DMS53 treated with DMSO at 0.1 percent for 48 hours (cell line): Measurements from ENCODE around the gene LSM4.
A peak's percentile ranks its signal among the peaks of the same experiment; 100 is the strongest.
"Not testable (repeated sequence)": the region's sequence is repeated elsewhere in the genome, so short reads cannot be mapped to it uniquely, and the experiment has no call there.

ENCODE experiments used
- DNase-seq: peaks from one replicate; lab custom pipeline; 2025; ENCODE audit not compliant: unreplicated experiment; lab: John Stamatoyannopoulos, UW

The LSM4 gene

DNA sequence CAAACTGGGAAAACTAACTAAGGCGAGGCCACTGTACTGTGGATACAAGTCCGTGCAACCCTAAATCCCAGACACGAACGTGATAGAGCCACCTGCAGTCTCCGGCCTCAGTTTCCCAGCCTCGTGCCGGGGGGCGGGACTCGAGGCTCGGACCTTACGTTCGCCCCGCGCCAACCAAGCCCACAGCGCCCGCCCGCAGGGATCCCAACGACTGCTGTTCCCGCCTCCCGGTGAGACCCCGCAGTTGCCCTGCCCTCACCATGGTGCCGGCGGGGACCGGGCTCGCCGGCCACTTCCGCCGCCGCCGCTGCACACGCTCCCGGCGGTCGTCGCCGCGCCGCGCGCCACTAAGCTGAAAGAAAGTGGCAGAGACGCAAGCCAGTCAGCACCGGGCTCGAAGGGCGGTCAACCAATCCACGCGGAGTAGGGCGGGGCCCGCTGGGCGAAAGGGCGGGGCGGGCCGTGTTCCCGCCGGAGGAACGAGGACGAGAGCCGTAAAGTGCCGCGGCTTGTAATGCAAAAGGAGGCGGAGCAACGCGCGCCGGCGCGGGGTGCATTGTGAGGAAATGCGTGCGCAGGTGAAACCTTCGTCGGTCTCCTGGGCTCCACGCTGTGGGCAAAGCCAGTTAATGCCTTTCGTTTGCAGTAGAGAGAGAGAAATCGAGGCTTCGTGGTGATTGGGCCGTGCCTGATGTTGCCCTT lies at the start of gene LSM4:
LSM4 (minus strand) TSS at position 318 of the 702 bp plus-strand sequence; CDS start at position 262, 56 bp downstream.
- peak; percentile 93 for DNase-seq

- DNase-seq = no peak
Measured at GRCh38 chr19:18368504-18369222, 45.8 kb upstream of the LSM4 start.

GRCh38 chr19:18366021-18366435 lies 43.2 kb upstream of the LSM4 start:
- DNase-seq = peak; percentile 43

DNA sequence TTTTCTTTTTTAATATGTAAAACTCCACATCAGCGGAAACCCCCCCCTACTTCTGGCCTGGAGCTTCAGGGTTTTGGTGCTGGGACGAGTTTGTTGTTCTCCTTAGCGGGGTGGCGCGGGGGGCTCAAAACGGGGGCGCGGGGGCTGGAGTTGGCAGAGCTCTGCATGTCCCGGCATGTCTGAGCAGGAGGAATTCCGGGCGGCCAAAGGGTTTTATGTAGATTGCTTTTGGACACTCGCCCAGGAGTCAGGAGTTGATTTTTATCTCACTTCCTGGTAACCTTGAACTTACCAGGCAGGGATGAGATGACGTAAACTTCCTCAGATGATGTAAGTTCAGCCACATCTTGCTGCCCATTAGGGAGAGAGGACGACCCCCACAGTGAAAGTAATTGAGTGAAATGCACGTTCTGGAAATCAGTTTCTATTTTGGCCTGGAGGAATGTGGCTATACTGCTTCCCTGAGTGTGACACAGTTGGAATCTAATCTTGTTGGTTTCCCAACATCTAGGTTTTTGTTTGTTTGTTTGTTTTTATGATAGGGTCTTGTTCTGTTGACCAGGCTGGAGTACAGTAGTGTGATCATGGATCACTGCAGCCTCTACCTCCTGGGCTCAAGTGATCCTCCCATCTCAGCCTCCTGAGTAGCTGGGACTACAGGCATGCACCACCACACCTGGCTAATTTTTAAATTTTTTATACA lies 42.1 kb upstream of the LSM4 start:
- DNase-seq = peak; percentile 80

DNA sequence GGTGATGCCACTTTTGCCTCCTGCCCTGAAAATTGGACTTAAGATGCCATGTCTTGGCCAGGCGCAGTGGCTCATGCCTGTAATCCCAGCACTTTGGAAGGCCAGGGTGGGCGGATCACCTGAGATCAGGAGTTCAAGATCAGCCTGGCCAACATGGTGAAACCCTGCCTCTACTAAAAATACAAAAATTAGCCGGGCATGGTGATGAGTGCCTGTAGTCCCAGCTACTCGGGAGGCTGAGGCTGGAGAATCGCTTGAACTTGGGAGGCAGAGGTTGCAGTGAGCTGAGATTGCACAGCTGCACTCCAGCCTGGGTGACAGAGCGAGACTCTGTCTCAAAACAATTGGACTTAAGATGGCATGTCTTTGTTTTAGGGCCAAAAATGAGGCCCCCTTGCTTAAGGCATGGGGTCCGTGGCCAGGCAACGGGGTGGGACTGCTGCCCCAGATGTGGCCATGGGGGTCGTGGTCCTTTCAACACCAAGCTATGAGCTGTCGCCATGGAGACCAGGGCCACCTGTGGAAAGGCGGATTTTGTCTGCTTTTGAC lies 41.5 kb upstream of the LSM4 start:
- not testable (repeated sequence) for DNase-seq

DNA sequence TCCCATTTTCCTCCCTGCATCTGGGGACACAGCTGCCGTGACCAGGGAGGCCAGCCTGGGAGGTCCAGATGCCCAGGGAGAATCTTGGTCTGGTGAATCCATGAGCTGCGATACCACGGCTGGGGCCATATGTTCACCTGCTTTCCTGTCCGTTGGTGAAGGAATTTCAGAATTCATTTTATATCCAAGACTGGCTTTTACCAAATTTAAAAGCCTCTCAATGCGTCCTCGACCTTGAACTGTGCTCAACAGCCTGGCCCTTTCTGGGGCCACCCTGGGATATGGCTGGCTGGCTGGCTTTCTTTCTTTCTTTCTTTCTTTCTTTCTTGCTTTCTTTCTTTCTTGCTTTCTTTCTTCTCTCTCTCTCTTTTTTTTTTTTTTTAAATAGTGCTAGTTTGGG lies 40.9 kb upstream of the LSM4 start:
- no peak for DNase-seq

- DNase-seq = no peak
Measured at GRCh38 chr19:18362934-18363542, 40.2 kb upstream of the LSM4 start.

GRCh38 chr19:18361646-18362045 lies 38.8 kb upstream of the LSM4 start:
- no peak for DNase-seq

DNA sequence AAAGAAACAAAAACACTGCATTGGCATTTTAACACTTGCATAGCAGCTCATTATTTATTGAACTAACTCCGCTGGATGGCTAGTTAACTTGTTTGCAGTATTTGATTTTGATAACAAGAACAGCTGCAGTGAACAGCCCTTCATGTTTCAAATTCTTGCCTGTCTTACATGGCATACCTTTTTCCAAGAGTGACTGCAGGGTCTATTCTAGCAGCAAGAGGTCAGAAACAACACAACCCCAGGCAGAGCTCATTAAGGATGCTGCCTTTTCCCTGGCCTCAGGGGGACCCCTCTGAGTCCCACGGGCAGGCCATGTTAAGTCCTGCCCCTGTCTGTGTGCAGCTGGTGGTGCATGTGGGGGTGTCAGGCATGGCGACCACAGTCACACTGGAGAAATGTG lies 34.2 kb upstream of the LSM4 start:
- DNase-seq = no peak

- not testable (repeated sequence) for DNase-seq
Measured at GRCh38 chr19:18354743-18355142, 31.9 kb upstream of the LSM4 start.

DNA sequence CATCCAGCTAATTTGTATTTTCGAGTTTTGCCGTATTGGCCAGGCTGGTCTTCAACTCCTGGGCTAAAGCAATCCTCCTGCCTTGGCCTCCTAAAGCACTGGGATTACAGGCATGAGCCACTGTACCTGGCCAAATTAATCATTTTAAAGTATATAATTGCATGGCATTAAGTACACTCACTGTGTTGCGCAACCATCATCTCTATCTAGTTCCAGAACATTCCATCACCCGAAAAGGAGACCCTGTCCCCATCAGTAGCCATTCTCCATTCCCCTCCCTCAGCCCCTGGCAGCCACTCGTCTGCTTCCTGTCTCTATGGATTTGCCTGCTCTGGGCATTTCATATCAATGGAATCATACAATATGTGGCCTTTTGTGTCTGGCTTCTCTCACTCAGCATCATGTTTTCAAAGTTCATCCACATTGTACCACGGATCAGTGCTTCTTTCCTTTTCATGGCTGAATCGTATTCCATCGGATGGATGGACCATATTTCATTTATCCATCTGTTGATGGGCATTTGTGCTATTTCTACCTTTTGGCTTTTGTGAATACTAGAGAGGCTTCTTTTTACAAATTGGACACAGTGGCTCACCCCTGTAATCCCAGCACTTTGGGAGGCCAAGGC lies 30.6 kb upstream of the LSM4 start:
- no peak for DNase-seq

GRCh38 chr19:18351544-18351943 lies 28.7 kb upstream of the LSM4 start:
- DNase-seq = no peak

DNA sequence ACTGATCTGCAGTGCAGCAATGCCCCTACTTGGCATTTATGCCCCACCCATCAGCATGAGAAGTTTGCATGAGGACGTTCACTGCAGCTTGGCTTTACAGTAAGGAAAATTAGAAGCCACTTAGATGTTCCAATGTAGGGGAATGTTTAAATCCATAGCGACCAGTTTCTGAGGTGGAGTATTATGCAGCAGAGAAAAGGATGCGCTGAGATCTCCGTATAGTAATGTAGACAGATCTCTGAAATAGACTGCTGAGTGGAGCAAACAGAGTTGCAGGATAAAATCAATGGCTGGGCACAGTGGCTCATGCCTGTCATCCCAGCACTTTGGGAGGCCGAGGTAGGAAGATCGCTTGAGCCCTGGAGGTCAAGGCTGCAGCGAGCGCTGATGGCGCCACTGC lies 27.6 kb upstream of the LSM4 start:
- no peak for DNase-seq

- peak; percentile 32 for DNase-seq
Measured at GRCh38 chr19:18349524-18350128, 26.8 kb upstream of the LSM4 start.

GRCh38 chr19:18348818-18349339 lies 26.0 kb upstream of the LSM4 start:
- not testable (repeated sequence) for DNase-seq

DNA sequence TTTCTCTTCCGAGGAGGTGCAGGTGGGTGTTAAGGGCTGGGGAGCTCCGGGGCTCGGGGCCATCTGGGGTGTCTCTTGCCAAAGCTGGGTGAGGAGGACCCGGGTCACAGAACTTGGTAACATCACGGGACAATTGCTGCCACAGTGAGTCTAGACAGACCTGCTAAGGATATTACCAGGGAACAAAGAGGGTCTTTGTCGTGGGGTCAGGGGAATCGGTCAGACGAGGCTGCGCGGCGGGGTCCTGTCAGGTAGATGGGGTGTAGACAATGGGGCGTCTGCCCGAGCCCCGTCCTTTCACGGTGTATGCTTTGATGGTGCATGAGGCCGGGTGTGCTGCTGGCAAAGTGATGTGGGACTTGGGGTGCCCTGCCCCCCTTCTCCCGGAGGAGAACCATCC lies 25.3 kb upstream of the LSM4 start:
- DNase-seq = no peak

GRCh38 chr19:18346091-18346490 lies 23.2 kb upstream of the LSM4 start:
- no peak for DNase-seq

DNA sequence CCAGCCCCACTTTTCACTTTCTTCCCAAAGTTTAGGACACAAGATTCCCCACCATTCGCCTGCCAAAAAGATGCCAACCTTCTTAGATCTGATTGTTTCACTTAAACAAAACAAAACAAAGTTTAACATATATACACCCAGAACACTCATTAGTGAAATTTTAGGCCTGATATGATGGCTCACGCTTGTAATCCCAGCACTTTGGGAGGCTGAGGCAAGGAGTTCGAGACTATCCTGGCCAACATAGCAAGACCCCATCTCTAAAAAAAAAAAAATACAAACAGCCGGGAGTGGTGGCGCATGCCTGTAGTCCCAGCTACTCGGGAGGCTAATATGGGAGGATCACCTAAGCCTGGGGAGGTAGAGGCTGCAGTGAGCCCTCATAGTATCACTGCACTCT lies 22.4 kb upstream of the LSM4 start:
- DNase-seq = no peak

DNA sequence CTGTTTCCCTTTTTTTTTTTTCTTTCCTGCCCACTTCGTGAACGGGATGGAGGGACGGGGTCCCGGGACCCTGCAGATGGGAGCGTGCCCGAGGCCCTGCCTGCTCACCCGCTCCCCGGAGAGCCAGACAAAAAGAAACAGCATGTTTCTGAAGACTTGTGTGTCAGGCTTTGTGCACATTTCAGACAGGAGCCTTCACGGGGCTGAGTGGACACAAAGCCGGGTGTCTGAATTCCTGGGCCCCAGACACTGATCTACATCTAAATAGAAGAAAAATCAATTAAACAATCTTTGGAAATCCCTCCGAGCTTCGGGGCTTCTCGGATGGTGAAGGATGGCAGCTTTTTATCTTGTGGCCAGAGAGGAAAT lies 21.7 kb upstream of the LSM4 start:
- no peak for DNase-seq

DNA sequence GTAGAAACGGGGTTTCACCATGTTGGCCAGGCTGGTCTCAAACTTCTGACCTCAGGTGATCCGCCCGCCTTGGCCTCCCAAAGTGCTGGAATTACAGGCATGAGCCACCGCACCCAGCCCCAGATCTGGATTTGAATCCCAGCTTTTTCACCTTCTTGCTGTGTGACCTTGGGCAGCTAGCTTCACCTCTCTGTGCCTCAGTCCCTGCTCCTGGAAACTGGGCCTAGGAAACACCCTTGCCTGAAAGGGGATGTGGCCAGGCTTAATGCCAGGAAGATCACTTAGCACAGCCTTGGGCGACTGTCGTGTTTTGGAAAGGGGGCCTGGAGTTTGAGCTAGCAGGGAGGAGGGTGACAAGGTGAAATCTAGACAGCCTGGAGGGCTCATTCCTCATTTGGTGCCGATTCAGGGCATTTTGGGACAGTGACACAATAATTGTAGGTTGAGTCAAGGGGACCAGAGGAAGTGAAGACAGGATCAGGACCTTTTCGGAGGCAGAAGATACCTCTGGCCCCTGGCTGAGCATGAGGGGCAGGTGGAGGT lies 19.3 kb upstream of the LSM4 start:
- no peak for DNase-seq
